ENCODE results near the gene IGSF5. TPM values are rescaled to one million over a fixed set of nuclear protein-coding genes. Genes with fewer than 3 reads are reported as not detected.
A peak's percentile ranks its signal among the peaks of the same experiment; 100 is the strongest.
"Not testable (repeated sequence)": the region's sequence is repeated elsewhere in the genome, so short reads cannot be mapped to it uniquely, and the experiment has no call there.

IGSF5 gene
- 1.3 TPM for polyA plus RNA-seq (ENCODE audit: insufficient read length)
- long read RNA-seq, donor 1: 0 reads
- long read RNA-seq, donor 2: 0 reads
- long read RNA-seq, donor 3, partial matches to known transcripts: 13 of 13 reads
- long read RNA-seq, donor 3, other reads (novel, unspliced or antisense): 0 of 13 reads
- long read RNA-seq, donor 4: 0 reads
- long read RNA-seq, donor 5: 0 reads
- long read RNA-seq, donor 6: 0 reads
- long read RNA-seq, donor 7: 0 reads
- long read RNA-seq, donor 8: 0 reads

GRCh38 chr21:39744883-39745282 is at the start of gene IGSF5:
TSS of gene IGSF5 (plus strand) at chr21:39745183. CDS start at chr21:39745510, 327 bp downstream.
- DNase-seq: not testable (repeated sequence)

GRCh38 chr21:39696196-39696595 is 48.8 kb upstream of the IGSF5 start:
- no peak for DNase-seq

- no peak for DNase-seq
These were observed 48.4 kb upstream of the IGSF5 start for GRCh38 chr21:39696618-39697017.

- no peak for DNase-seq
These were observed 44.7 kb upstream of the IGSF5 start for GRCh38 chr21:39700318-39700717.

- no peak for DNase-seq
These were observed 41.4 kb upstream of the IGSF5 start for GRCh38 chr21:39703578-39703977.

GRCh38 chr21:39705849-39706248 is 39.1 kb upstream of the IGSF5 start:
- DNase-seq: no peak

GRCh38 chr21:39707316-39707715 is 37.7 kb upstream of the IGSF5 start:
- no peak for DNase-seq

- DNase-seq: no peak
These were observed 34.1 kb upstream of the IGSF5 start for GRCh38 chr21:39710866-39711265.

GRCh38 chr21:39712273-39712672 is 32.7 kb upstream of the IGSF5 start:
- DNase-seq: no peak

GRCh38 chr21:39712976-39713375 is 32.0 kb upstream of the IGSF5 start:
- no peak for DNase-seq

GRCh38 chr21:39713905-39714304 is 31.1 kb upstream of the IGSF5 start:
- DNase-seq: no peak

GRCh38 chr21:39714331-39714730 is 30.7 kb upstream of the IGSF5 start:
- no peak for DNase-seq

GRCh38 chr21:39715804-39716397 is 29.1 kb upstream of the IGSF5 start:
- DNase-seq: peak; percentile 49

GRCh38 chr21:39720126-39720778 is 24.7 kb upstream of the IGSF5 start:
- no peak for DNase-seq

GRCh38 chr21:39721885-39722284 is 23.1 kb upstream of the IGSF5 start:
- no peak for DNase-seq

- no peak for DNase-seq
These were observed 20.0 kb upstream of the IGSF5 start for GRCh38 chr21:39724944-39725343.

- no peak for DNase-seq
These were observed 18.9 kb upstream of the IGSF5 start for GRCh38 chr21:39726133-39726532.

GRCh38 chr21:39727401-39728120 is 17.4 kb upstream of the IGSF5 start:
- DNase-seq: no peak

- no peak for DNase-seq
These were observed 16.6 kb upstream of the IGSF5 start for GRCh38 chr21:39728341-39728740.

- no peak for DNase-seq
These were observed 14.4 kb upstream of the IGSF5 start for GRCh38 chr21:39730418-39731157.

- DNase-seq: no peak
These were observed 8.3 kb upstream of the IGSF5 start for GRCh38 chr21:39736716-39737115.

GRCh38 chr21:39737376-39738000 is 7.5 kb upstream of the IGSF5 start:
- no peak for DNase-seq

Data from left kidney (tissue), 8 donors.